Putamen (tissue), 1 donor: ENCODE results near the gene MLX.
A peak's percentile ranks its signal among the peaks of the same experiment; 100 is the strongest.
"Not testable (repeated sequence)": the region's sequence is repeated elsewhere in the genome, so short reads cannot be mapped to it uniquely, and the experiment has no call there.

Experiments
- DNase-seq: peaks from one replicate; pipeline ENCODE4 v3.0.0-alpha.2; 2016; ENCODE audit warnings: low spot score

Gene MLX

GRCh38 chr17:42536372-42537155, 30.3 kb upstream of the MLX start:
- DNase-seq: peak; percentile 66

- no peak for DNase-seq
Observed at GRCh38 chr17:42537156-42537805, 29.6 kb upstream of the MLX start.

- DNase-seq: no peak
Observed at GRCh38 chr17:42537826-42538451, 29.0 kb upstream of the MLX start.

- DNase-seq: no peak
Observed at GRCh38 chr17:42538482-42538881, 28.4 kb upstream of the MLX start.

GRCh38 chr17:42540558-42540957, 26.3 kb upstream of the MLX start:
- not testable (repeated sequence) for DNase-seq

- no peak for DNase-seq
Observed at GRCh38 chr17:42541041-42541833, 25.7 kb upstream of the MLX start.

GRCh38 chr17:42543190-42544079, 23.5 kb upstream of the MLX start:
- DNase-seq: no peak

GRCh38 chr17:42544874-42545283, 22.0 kb upstream of the MLX start:
- no peak for DNase-seq

GRCh38 chr17:42545755-42546505, 21.0 kb upstream of the MLX start:
- DNase-seq: not testable (repeated sequence)

GRCh38 chr17:42547001-42547461, 19.9 kb upstream of the MLX start:
- DNase-seq: no peak

- DNase-seq: no peak
Observed at GRCh38 chr17:42547698-42548069, 19.2 kb upstream of the MLX start.

GRCh38 chr17:42548070-42548837, 18.6 kb upstream of the MLX start:
- no peak for DNase-seq

GRCh38 chr17:42548993-42549755, 17.7 kb upstream of the MLX start:
- DNase-seq: no peak

GRCh38 chr17:42552736-42553135, 14.2 kb upstream of the MLX start, which contains the start of gene HSD17B1:
HSD17B1 (plus strand) TSS chr17:42552923; CDS start chr17:42552934, 11 bp downstream.
- DNase-seq: not testable (repeated sequence)

- DNase-seq: no peak
Observed at GRCh38 chr17:42553161-42553818, 13.6 kb upstream of the MLX start.

GRCh38 chr17:42553866-42554249, 13.0 kb upstream of the MLX start:
- no peak for DNase-seq

GRCh38 chr17:42554250-42555121, 12.4 kb upstream of the MLX start:
- DNase-seq: peak; percentile 78
